ENCODE measurements around the gene SYNDIG1. TPM values are rescaled to one million over a fixed set of nuclear protein-coding genes. Genes with fewer than 3 reads are reported as not detected.

The SYNDIG1 gene
- total RNA-seq, 1 donor from 2014 or later = not detected

DNA sequence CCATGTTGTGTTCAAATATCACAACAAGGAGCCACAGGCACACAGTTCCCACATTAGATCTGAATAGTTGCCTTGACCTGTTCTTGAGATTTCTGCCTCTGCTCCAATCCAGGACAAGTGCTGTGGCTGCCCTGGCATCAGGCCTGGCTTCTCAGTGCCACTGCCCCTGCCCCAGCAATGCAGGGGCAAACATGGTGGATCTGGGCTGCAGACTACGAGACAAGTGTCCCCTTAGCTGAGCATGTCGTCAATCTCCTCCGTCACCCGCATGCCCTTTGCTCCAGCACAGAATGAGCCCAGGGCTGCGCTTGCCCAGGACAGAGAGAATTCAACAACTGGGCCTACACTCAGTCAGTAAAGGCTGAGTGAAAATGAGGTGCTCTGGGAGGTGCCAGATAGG is 201.6 kb downstream of the SYNDIG1 start:
- H3K4me1 Mint-ChIP-seq (ENCODE audit: low read depth) = no peaks in the 10 kb centered on the region
- H3K27me3 Mint-ChIP-seq (ENCODE audit: insufficient read depth) = no peaks in the 10 kb centered on the region
- H3K9me3 Mint-ChIP-seq = no peaks in the 10 kb centered on the region
- no peak for DNase-seq (ENCODE audit: low spot score)
- no peaks in the 10 kb centered on the region for H3K36me3 Mint-ChIP-seq (ENCODE audit: low read depth)
- H3K27ac Mint-ChIP-seq = no peak overlapping the region
- intact Hi-C loops (cut with micrococcal nuclease) = no loop called here
- no peak overlapping the region for H3K4me3 Mint-ChIP-seq

- Mint-ChIP-seq H3K36me3 (ENCODE audit: low read depth) (no peaks in the 10 kb centered on the region), H3K9me3 (no peaks in the 10 kb centered on the region), H3K27me3 (ENCODE audit: insufficient read depth) (no peaks in the 10 kb centered on the region), H3K4me1 (ENCODE audit: low read depth) (no peaks in the 10 kb centered on the region), H3K4me3 (no peak overlapping the region), H3K27ac (no peak overlapping the region)
- no peak for DNase-seq (ENCODE audit: low spot score)
- intact Hi-C loops (cut with micrococcal nuclease) = no loop called here
These were observed 202.9 kb downstream of the SYNDIG1 start for GRCh38 chr20:24672181-24672880.

- H3K4me1 Mint-ChIP-seq (ENCODE audit: low read depth) = no peaks in the 10 kb centered on the region
- H3K4me3 Mint-ChIP-seq = no peak overlapping the region
- no peak for DNase-seq (ENCODE audit: low spot score)
- no peaks in the 10 kb centered on the region for H3K9me3 Mint-ChIP-seq
- intact Hi-C loops (cut with micrococcal nuclease) = no loop called here
- no peak overlapping the region for H3K27ac Mint-ChIP-seq
- H3K36me3 Mint-ChIP-seq (ENCODE audit: low read depth) = no peaks in the 10 kb centered on the region
- no peaks in the 10 kb centered on the region for H3K27me3 Mint-ChIP-seq (ENCODE audit: insufficient read depth)
These were observed 203.7 kb downstream of the SYNDIG1 start for GRCh38 chr20:24672886-24673677.

GRCh38 chr20:24673678-24674570 is 204.5 kb downstream of the SYNDIG1 start:
- H3K4me1 Mint-ChIP-seq (ENCODE audit: low read depth) = no peaks in the 10 kb centered on the region
- no peaks in the 10 kb centered on the region for H3K9me3 Mint-ChIP-seq
- H3K27ac Mint-ChIP-seq = no peak overlapping the region
- no peak for DNase-seq (ENCODE audit: low spot score)
- H3K27me3 Mint-ChIP-seq (ENCODE audit: insufficient read depth) = no peaks in the 10 kb centered on the region
- H3K4me3 Mint-ChIP-seq = no peak overlapping the region
- intact Hi-C loops (cut with micrococcal nuclease) = no loop called here
- H3K36me3 Mint-ChIP-seq (ENCODE audit: low read depth) = no peaks in the 10 kb centered on the region

DNA sequence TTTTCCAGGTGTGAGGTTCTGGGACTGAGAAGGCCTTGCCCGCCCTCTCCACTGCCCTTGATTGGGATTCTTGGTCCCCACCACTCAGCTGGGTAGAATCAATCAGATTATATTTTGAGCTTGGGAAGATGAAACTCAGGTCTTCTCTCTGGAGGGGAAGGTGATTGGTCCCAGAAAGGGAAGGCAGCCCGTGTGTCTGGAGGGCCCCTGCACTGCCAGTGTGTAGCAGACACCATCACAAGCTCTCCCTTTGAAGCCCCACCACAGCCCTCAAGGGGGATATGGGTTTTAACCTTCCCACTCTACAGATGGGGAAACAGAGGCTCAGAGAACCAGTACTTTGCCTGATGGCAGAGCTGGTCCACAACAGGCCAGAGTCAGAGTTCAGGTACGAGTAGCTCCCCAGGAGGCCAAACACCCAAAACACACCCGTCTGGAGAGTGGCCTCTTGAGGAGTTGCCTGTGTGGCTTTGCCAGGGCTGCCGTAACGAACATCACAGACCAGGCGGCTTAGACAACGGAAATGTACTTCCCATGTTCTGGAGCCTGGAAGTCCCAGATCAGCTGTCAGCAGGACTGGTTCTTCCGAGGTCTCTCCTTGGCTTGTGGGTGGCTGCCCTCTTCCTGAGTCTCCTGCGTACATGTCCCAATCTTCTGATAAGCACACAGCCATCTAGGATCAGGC is 205.6 kb downstream of the SYNDIG1 start:
- Mint-ChIP-seq H3K27me3 (ENCODE audit: insufficient read depth) (no peaks in the 10 kb centered on the region), H3K4me1 (ENCODE audit: low read depth) (no peaks in the 10 kb centered on the region), H3K9me3 (no peaks in the 10 kb centered on the region), H3K36me3 (ENCODE audit: low read depth) (no peaks in the 10 kb centered on the region), H3K4me3 (no peak overlapping the region), H3K27ac (no peak overlapping the region)
- intact Hi-C loops (cut with micrococcal nuclease) = no loop called here
- DNase-seq (ENCODE audit: low spot score) = no peak

GRCh38 chr20:24675651-24676352 is 206.4 kb downstream of the SYNDIG1 start:
- intact Hi-C loops (cut with micrococcal nuclease) = no loop called here
- H3K4me3 Mint-ChIP-seq = no peak overlapping the region
- no peak for DNase-seq (ENCODE audit: low spot score)
- H3K27ac Mint-ChIP-seq = no peak overlapping the region
- no peaks in the 10 kb centered on the region for H3K36me3 Mint-ChIP-seq (ENCODE audit: low read depth)
- no peaks in the 10 kb centered on the region for H3K9me3 Mint-ChIP-seq
- no peaks in the 10 kb centered on the region for H3K4me1 Mint-ChIP-seq (ENCODE audit: low read depth)
- H3K27me3 Mint-ChIP-seq (ENCODE audit: insufficient read depth) = no peaks in the 10 kb centered on the region

GRCh38 chr20:24676353-24676977 is 207.0 kb downstream of the SYNDIG1 start:
- H3K27ac Mint-ChIP-seq = no peak overlapping the region
- no peaks in the 10 kb centered on the region for H3K9me3 Mint-ChIP-seq
- intact Hi-C loops (cut with micrococcal nuclease) = no loop called here
- no peak for DNase-seq (ENCODE audit: low spot score)
- H3K36me3 Mint-ChIP-seq (ENCODE audit: low read depth) = no peaks in the 10 kb centered on the region
- H3K4me1 Mint-ChIP-seq (ENCODE audit: low read depth) = no peaks in the 10 kb centered on the region
- no peak overlapping the region for H3K4me3 Mint-ChIP-seq
- H3K27me3 Mint-ChIP-seq (ENCODE audit: insufficient read depth) = no peaks in the 10 kb centered on the region

GRCh38 chr20:24676978-24677370 is 207.5 kb downstream of the SYNDIG1 start:
- no peak overlapping the region for H3K27ac Mint-ChIP-seq
- no peaks in the 10 kb centered on the region for H3K9me3 Mint-ChIP-seq
- DNase-seq (ENCODE audit: low spot score) = no peak
- H3K36me3 Mint-ChIP-seq (ENCODE audit: low read depth) = no peaks in the 10 kb centered on the region
- H3K27me3 Mint-ChIP-seq (ENCODE audit: insufficient read depth) = no peaks in the 10 kb centered on the region
- intact Hi-C loops (cut with micrococcal nuclease) = no loop called here
- no peaks in the 10 kb centered on the region for H3K4me1 Mint-ChIP-seq (ENCODE audit: low read depth)
- H3K4me3 Mint-ChIP-seq = no peak overlapping the region

- no peak for DNase-seq (ENCODE audit: low spot score)
- intact Hi-C loops (cut with micrococcal nuclease) = no loop called here
- Mint-ChIP-seq H3K9me3 (no peaks in the 10 kb centered on the region), H3K27ac (no peak overlapping the region), H3K4me1 (ENCODE audit: low read depth) (peaks cover 6% of the 10 kb centered on the region), H3K27me3 (ENCODE audit: insufficient read depth) (no peaks in the 10 kb centered on the region), H3K4me3 (no peak overlapping the region), H3K36me3 (ENCODE audit: low read depth) (no peaks in the 10 kb centered on the region)
These were observed 208.3 kb downstream of the SYNDIG1 start for GRCh38 chr20:24677626-24678315.

GRCh38 chr20:24678351-24679106 is 209.1 kb downstream of the SYNDIG1 start:
- no peaks in the 10 kb centered on the region for H3K9me3 Mint-ChIP-seq
- H3K27ac Mint-ChIP-seq = no peak overlapping the region
- DNase-seq (ENCODE audit: low spot score) = no peak
- no peaks in the 10 kb centered on the region for H3K36me3 Mint-ChIP-seq (ENCODE audit: low read depth)
- no peaks in the 10 kb centered on the region for H3K27me3 Mint-ChIP-seq (ENCODE audit: insufficient read depth)
- intact Hi-C loops (cut with micrococcal nuclease) = no loop called here
- H3K4me1 Mint-ChIP-seq (ENCODE audit: low read depth) = peaks cover 6% of the 10 kb centered on the region
- no peak overlapping the region for H3K4me3 Mint-ChIP-seq

- intact Hi-C loops (cut with micrococcal nuclease) = no loop called here
- DNase-seq (ENCODE audit: low spot score) = no peak
- peaks cover 6% of the 10 kb centered on the region for H3K4me1 Mint-ChIP-seq (ENCODE audit: low read depth)
- H3K27ac Mint-ChIP-seq = no peak overlapping the region
- no peak overlapping the region for H3K4me3 Mint-ChIP-seq
- H3K27me3 Mint-ChIP-seq (ENCODE audit: insufficient read depth) = no peaks in the 10 kb centered on the region
- H3K9me3 Mint-ChIP-seq = no peaks in the 10 kb centered on the region
- no peaks in the 10 kb centered on the region for H3K36me3 Mint-ChIP-seq (ENCODE audit: low read depth)
These were observed 210.1 kb downstream of the SYNDIG1 start for GRCh38 chr20:24679448-24680047.

All from activated T-helper 1 cell treated with anti-CD3 and anti-CD28 coated beads, Interleukin-12 subunit alpha, Interleukin-12 subunit beta, Interleukin-2, Interleukin-4 antibody, amounts not matched to agents 30 ng/mL and 10 ng/mL and 1 ng/mL, durations not matched to agents 14 hours and 24 hours and 36 hours (primary cell).